Glutamatergic neuron (in vitro differentiated cells): ENCODE data around the gene UQCRFS1. TPM values are rescaled to one million over a fixed set of nuclear protein-coding genes. Genes with fewer than 3 reads are reported as not detected.
"Not testable (repeated sequence)": the region's sequence is repeated elsewhere in the genome, so short reads cannot be mapped to it uniquely, and the experiment has no call there.

Experiments used
- DNase-seq: peaks from one replicate; pipeline ENCODE4 v3.0.0; 2022
- H3K27ac Mint-ChIP-seq: one replicate; pipeline ENCODE4 v1.8.0; 2020; ENCODE audit warnings: mild to moderate bottlenecking, mixed read lengths, inconsistent platforms; ENCODE audit not compliant: unreplicated experiment
- H3K27me3 Mint-ChIP-seq: one replicate; pipeline ENCODE4 v1.8.0; 2020; ENCODE audit warnings: mild to moderate bottlenecking, moderate library complexity, mixed read lengths, inconsistent platforms; ENCODE audit not compliant: unreplicated experiment
- H3K36me3 Mint-ChIP-seq: one replicate; pipeline ENCODE4 v1.8.0; 2020; ENCODE audit warnings: mild to moderate bottlenecking, mixed read lengths, inconsistent platforms; ENCODE audit not compliant: unreplicated experiment
- H3K4me1 Mint-ChIP-seq: one replicate; pipeline ENCODE4 v1.8.0; 2020; ENCODE audit warnings: mild to moderate bottlenecking, low read depth, mixed read lengths, inconsistent platforms; ENCODE audit not compliant: unreplicated experiment
- H3K4me3 Mint-ChIP-seq: one replicate; pipeline ENCODE4 v1.8.0; 2020; ENCODE audit warnings: mild to moderate bottlenecking, mixed read lengths, inconsistent platforms; ENCODE audit not compliant: unreplicated experiment
- H3K9me3 Mint-ChIP-seq: one replicate; pipeline ENCODE4 v1.8.0; 2020; ENCODE audit warnings: mild to moderate bottlenecking, moderate library complexity, mixed read lengths, inconsistent platforms; ENCODE audit not compliant: unreplicated experiment
- total RNA-seq: library from RNA; stranded (reverse); fragmentation: NEBNext Ultra II Directional; extraction: Animal tissue kit (Norgen Biotek cat#: 25700); gene quantifications from one replicate; pipeline ENCODE4 v1.2.1, GENCODE V29; 2021; ENCODE audit not compliant: unreplicated experiment
- TF ChIP-seq, protein P1 (sequence below): fragments of 200-600 bp; sonication (generic); IDR thresholded peaks from one replicate; pipeline ENCODE4 v1.5.0; 2021; ENCODE audit not compliant: partially characterized antibody, unreplicated experiment

UQCRFS1 gene
- total RNA-seq, 1 donor from 2014 or later: 34.9 TPM

DNA sequence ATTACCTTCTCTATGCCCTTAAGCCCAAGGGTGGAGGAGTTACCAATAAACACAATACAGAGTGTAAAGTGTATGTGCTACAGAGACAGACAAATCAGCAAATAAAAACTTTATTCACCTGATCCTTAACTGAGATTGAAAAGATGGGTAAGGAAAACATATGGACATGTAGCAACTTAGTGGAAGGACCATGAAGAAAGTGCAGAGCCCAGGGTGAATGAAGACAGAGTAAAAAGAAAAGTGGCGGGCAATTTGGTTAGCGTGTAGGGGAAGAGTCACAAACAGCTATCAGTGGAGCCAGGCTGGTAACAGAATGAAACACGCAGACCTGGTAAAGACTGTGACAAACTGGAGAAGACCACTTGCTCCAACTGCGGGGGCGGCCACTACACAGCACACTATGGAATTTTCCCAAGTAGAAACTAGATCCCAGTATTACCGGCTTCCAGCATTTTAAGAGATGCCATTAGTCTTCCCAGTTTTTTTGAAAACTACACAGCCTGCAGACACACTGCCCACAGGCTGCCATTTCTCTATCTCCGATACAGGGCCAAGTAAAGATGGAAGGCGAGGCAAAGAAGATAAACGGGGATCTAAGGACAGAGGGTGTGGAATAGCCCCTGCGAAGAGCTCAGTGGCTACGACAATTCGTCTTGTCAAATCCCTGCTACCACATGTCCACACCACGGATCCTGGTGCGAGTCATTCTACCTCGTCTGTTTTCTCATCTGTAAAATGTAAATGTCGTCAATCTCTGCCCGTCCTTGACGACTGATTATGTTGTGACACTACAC, 1.2 kb downstream of the UQCRFS1 start:
- H3K27me3 Mint-ChIP-seq: peaks cover 4% of the 10 kb centered on the region
- no peak for DNase-seq
- TF ChIP-seq, protein P1, sequence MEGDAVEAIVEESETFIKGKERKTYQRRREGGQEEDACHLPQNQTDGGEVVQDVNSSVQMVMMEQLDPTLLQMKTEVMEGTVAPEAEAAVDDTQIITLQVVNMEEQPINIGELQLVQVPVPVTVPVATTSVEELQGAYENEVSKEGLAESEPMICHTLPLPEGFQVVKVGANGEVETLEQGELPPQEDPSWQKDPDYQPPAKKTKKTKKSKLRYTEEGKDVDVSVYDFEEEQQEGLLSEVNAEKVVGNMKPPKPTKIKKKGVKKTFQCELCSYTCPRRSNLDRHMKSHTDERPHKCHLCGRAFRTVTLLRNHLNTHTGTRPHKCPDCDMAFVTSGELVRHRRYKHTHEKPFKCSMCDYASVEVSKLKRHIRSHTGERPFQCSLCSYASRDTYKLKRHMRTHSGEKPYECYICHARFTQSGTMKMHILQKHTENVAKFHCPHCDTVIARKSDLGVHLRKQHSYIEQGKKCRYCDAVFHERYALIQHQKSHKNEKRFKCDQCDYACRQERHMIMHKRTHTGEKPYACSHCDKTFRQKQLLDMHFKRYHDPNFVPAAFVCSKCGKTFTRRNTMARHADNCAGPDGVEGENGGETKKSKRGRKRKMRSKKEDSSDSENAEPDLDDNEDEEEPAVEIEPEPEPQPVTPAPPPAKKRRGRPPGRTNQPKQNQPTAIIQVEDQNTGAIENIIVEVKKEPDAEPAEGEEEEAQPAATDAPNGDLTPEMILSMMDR: no peak

DNA sequence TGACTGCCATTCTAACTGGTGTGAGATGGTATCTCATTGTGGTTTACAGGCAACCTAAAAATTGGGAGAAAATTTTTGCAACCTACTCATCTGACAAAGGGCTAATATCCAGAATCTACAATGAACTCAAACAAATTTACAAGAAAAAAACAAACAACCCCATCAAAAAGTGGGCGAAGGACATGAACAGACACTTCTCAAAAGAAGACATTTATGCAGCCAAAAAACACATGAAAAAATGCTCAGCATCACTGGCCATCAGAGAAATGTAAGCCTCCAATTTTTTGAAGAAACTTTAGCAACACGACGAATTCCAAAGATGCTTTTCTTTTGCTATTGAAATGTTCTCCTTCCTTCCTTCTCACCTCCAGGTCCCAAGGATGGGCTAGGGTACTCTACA, 1.9 kb downstream of the UQCRFS1 start:
- Mint-ChIP-seq H3K27ac (peak overlapping the region; percentile 91), H3K4me3 (peak overlapping the region; percentile 97), H3K4me1 (peaks cover 15% of the 10 kb centered on the region), H3K36me3 (peaks cover 13% of the 10 kb centered on the region)
- not testable (repeated sequence) for H3K9me3 Mint-ChIP-seq, H3K27me3 Mint-ChIP-seq, DNase-seq

More for the DNA sequence above, 1.2 kb downstream of the UQCRFS1 start:
- Mint-ChIP-seq H3K4me1 (peaks cover 15% of the 10 kb centered on the region), H3K9me3 (peaks cover 6% of the 10 kb centered on the region), H3K4me3 (peak overlapping the region; percentile 97), H3K36me3 (peaks cover 13% of the 10 kb centered on the region), H3K27ac (peak overlapping the region; percentile 91)

DNA sequence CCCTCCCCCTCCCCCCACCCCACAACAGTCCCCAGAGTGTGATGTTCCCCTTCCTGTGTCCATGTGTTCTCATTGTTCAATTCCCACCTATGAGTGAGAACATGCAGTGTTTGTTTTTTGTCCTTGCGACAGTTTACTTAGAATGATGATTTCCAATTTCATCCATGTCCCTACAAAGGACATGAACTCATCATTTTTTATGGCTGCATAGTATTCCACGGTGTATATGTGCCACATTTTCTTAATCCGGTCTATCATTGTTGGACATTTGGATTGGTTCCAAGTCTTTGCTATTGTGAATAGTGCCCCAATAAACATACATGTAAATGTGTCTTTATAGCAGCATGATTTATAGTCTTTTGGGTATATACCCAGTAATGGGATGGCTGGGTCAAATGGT, 2.4 kb downstream of the UQCRFS1 start:
- peaks cover 13% of the 10 kb centered on the region for H3K36me3 Mint-ChIP-seq
- peaks cover 15% of the 10 kb centered on the region for H3K4me1 Mint-ChIP-seq
- H3K4me3 Mint-ChIP-seq, H3K9me3 Mint-ChIP-seq, H3K27ac Mint-ChIP-seq, H3K27me3 Mint-ChIP-seq, DNase-seq: not testable (repeated sequence)

DNA sequence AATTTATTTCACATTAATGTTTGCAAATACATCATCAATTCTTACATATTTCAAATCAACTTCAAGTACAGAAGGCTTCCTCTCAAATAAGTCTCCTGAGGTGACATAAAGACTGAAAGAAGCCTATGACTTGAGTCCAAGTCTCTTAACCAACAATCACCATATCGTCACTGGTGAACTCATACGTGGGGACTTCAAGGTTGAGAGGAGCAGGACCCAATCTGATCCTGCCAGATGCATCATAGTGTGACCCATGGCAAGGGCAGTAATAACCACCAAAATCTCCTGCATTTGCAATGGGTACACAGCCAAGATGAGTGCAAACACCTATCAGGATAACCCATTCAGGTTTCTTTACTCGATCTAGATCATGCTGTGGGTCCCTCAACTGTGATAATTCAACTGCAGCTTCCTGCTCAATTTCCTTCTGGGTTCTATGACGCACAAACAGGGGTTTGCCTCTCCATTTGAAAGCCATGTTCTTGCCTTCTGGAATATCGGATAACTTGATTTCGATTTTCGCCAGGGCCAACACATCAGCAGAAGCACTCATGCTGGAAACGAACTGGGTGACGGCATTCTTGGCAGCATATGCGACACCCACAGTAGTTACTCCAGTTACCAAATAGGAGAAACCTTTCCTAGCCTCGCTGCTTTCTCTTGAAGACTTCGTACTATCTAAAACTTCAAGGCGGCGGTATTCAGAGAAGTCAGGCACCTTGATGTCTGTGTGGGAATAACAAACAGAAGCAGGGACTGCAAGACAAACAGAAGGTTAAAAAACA, 5.4 kb downstream of the UQCRFS1 start:
- not testable (repeated sequence) for H3K27me3 Mint-ChIP-seq, H3K4me3 Mint-ChIP-seq, H3K27ac Mint-ChIP-seq, DNase-seq, H3K9me3 Mint-ChIP-seq
- Mint-ChIP-seq H3K4me1 (peaks cover 15% of the 10 kb centered on the region), H3K36me3 (peaks cover 13% of the 10 kb centered on the region)

DNA sequence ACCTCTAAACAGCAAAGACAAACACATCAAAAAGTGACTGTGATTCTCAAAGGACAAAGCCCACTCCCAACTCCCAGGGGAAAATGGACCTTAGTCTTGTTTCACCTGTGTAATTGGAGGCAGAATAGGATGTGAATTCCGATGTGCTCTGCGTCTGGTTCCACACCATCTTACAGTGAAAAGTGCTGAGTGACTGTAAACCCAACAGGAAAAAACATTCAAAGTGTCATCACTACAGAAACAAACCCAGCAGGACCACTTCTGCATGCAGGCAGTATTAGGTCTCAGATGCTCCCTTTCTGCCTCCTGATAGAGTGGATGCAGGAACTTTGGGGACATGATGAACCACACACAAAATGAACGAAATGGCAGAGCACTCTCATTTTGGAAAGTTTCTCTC, 6.5 kb downstream of the UQCRFS1 start:
- DNase-seq: no peak
- Mint-ChIP-seq H3K27ac (no peak overlapping the region), H3K27me3 (no peaks in the 10 kb centered on the region), H3K36me3 (peaks cover 4% of the 10 kb centered on the region), H3K4me3 (no peak overlapping the region), H3K4me1 (peaks cover 8% of the 10 kb centered on the region), H3K9me3 (peaks cover 2% of the 10 kb centered on the region)
- TF ChIP-seq, protein P1: no peak

DNA sequence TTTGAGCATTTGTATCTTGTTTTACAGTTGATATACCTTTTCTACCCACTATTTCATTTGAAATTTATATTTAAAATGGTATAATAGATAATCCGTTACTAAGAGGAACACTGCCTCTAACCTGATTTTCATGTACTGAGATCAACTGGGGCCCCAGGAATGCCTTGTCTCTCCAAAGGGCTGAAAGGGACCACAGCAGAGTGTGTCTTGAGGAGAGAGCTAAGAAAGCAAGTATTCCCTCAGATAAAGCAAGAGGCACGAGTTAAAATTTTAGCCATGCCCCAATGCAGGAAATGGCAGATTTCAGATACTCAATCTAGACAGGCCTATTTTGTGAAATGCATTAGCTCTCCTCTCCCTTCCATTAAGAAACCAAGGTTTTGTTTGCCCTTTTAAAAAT, 10.7 kb downstream of the UQCRFS1 start:
- H3K36me3 Mint-ChIP-seq: no peaks in the 10 kb centered on the region
- no peaks in the 10 kb centered on the region for H3K27me3 Mint-ChIP-seq
- peaks cover 2% of the 10 kb centered on the region for H3K9me3 Mint-ChIP-seq
- TF ChIP-seq, protein P1: peak; percentile 6
- H3K27ac Mint-ChIP-seq: no peak overlapping the region
- no peak overlapping the region for H3K4me3 Mint-ChIP-seq
- DNase-seq: no peak
- H3K4me1 Mint-ChIP-seq: no peaks in the 10 kb centered on the region
